WTC11 (cell line): ENCODE data around the gene SH3BP5. TPM values are rescaled to one million over a fixed set of nuclear protein-coding genes. Genes with fewer than 3 reads are reported as not detected.

ENCODE experiments used
- ATAC-seq: fragments of 200-7000 bp; cut with Tn5 transposase; 2 replicates; pipeline ENCODE4 v1.10.0; 2021; ENCODE audit warnings: mild to moderate bottlenecking, moderate library complexity
- CTCF ChIA-PET: fragments of 300-600 bp; sonication (Branson Sonifier 250); formaldehyde crosslinking; loops from one replicate; lab custom pipeline; 2021; ENCODE audit warnings: antibody characterized with exemption; lab: Charles Lee
- POLR2A ChIA-PET: fragments of 350-600 bp; sonication (Branson Sonifier 250); formaldehyde crosslinking; loops from one replicate; lab custom pipeline; 2021; ENCODE audit warnings: antibody characterized with exemption; lab: Charles Lee
- DNase-seq: peaks from one replicate; pipeline ENCODE4 v3.0.0; 2021; ENCODE audit warnings: low spot score
- H3K27ac Mint-ChIP-seq: 2 replicates; pipeline ENCODE4 v1.8.0; 2021; ENCODE audit warnings: mixed read lengths
- H3K27me3 Mint-ChIP-seq: 2 replicates; pipeline ENCODE4 v1.8.0; 2021; ENCODE audit warnings: low read depth, mild to moderate bottlenecking, moderate library complexity, mixed read lengths
- H3K36me3 Mint-ChIP-seq: 2 replicates; pipeline ENCODE4 v1.8.0; 2021; ENCODE audit warnings: mixed read lengths
- H3K4me1 Mint-ChIP-seq: 2 replicates; pipeline ENCODE4 v1.8.0; 2022; ENCODE audit warnings: mixed read lengths
- H3K4me3 Mint-ChIP-seq: 2 replicates; pipeline ENCODE4 v1.8.0; 2021; ENCODE audit warnings: mild to moderate bottlenecking, moderate library complexity, mixed read lengths
- H3K9me3 Mint-ChIP-seq: 2 replicates; pipeline ENCODE4 v1.8.0; 2021; ENCODE audit warnings: mixed read lengths
- AFF4 ChIP-seq: sonication (generic); formaldehyde crosslinking; IDR thresholded peaks from 2 replicates; pipeline ENCODE4 v1.8.1; 2023; ENCODE audit warnings: mild to moderate bottlenecking, missing genetic modification reagents, borderline replicate concordance
- CDX4 ChIP-seq: fragments of 250-450 bp; sonication (Bioruptor Pico); IDR thresholded peaks from 2 replicates; pipeline ENCODE4 v1.9.0; 2021; ENCODE audit warnings: moderate library complexity, mild to moderate bottlenecking, inconsistent platforms, borderline replicate concordance
- CREB1 ChIP-seq: sonication (generic); formaldehyde crosslinking; IDR thresholded peaks from 2 replicates; pipeline ENCODE4 v1.8.0; 2023; ENCODE audit warnings: mild to moderate bottlenecking, missing genetic modification reagents
- E2F1 ChIP-seq: sonication (generic); formaldehyde crosslinking; IDR thresholded peaks from 2 replicates; pipeline ENCODE4 v1.8.0; 2022; ENCODE audit warnings: mild to moderate bottlenecking, missing genetic modification reagents
- ETV6 ChIP-seq: sonication (generic); formaldehyde crosslinking; IDR thresholded peaks from 2 replicates; pipeline ENCODE4 v1.8.1; 2022; ENCODE audit warnings: mild to moderate bottlenecking, missing genetic modification reagents
- GABPB1 ChIP-seq: sonication (generic); formaldehyde crosslinking; IDR thresholded peaks from 2 replicates; pipeline ENCODE4 v1.8.1; 2023; ENCODE audit warnings: mild to moderate bottlenecking, missing genetic modification reagents
- IRF1 ChIP-seq: sonication (generic); formaldehyde crosslinking; IDR thresholded peaks from 2 replicates; pipeline ENCODE4 v1.8.0; 2023; ENCODE audit warnings: missing genetic modification reagents
- ZNF219 ChIP-seq: sonication (generic); formaldehyde crosslinking; IDR thresholded peaks from 2 replicates; pipeline ENCODE4 v1.8.0; 2023; ENCODE audit warnings: missing genetic modification reagents, mild to moderate bottlenecking, borderline replicate concordance
- ZNF281 ChIP-seq: sonication (generic); formaldehyde crosslinking; IDR thresholded peaks from 2 replicates; pipeline ENCODE4 v1.8.0; 2023; ENCODE audit warnings: mild to moderate bottlenecking, missing genetic modification reagents
- total RNA-seq: library from RNA; stranded (reverse); gene quantifications from 3 replicates; pipeline ENCODE4 v1.2.3, GENCODE V29; 2021
- TF ChIP-seq, protein P1 (sequence below): fragments of 250-450 bp; sonication (Bioruptor Pico); conservative IDR thresholded peaks from 2 replicates; pipeline ENCODE4 v1.9.0; 2021; ENCODE audit warnings: mild to moderate bottlenecking
- TF ChIP-seq, protein P2 (sequence below): fragments of 250-450 bp; sonication (Bioruptor Pico); IDR thresholded peaks from 2 replicates; pipeline ENCODE4 v2.1.2; 2022; ENCODE audit warnings: mild to moderate bottlenecking, moderate library complexity

The SH3BP5 gene
- total RNA-seq, 1 experiment from 2014 or later, result 7.2 TPM

GRCh38 chr3:15211937-15212336 is 120.4 kb downstream of the SH3BP5 start:
- TF ChIP-seq IRF1 (CRISPR knock-in tag) (no peak), CREB1 (CRISPR knock-in tag) (no peak)
- Mint-ChIP-seq H3K27ac (no peak overlapping the region), H3K36me3 (peaks cover 4% of the 10 kb centered on the region; the same call in 1 of the 2 replicates), H3K4me1 (peaks cover 2% of the 10 kb centered on the region; the same call in 1 of the 2 replicates), H3K27me3 (no peaks in the 10 kb centered on the region), H3K4me3 (no peak overlapping the region), H3K9me3 (no peaks in the 10 kb centered on the region)
- ChIA-PET CTCF (no interaction called here), POLR2A (no interaction called here)
- ATAC-seq (no peak), DNase-seq (no peak)

GRCh38 chr3:15207836-15208504 is 124.4 kb downstream of the SH3BP5 start:
- H3K27ac Mint-ChIP-seq, result no peak overlapping the region
- no peak for ATAC-seq
- DNase-seq, result no peak
- TF ChIP-seq, protein P1, sequence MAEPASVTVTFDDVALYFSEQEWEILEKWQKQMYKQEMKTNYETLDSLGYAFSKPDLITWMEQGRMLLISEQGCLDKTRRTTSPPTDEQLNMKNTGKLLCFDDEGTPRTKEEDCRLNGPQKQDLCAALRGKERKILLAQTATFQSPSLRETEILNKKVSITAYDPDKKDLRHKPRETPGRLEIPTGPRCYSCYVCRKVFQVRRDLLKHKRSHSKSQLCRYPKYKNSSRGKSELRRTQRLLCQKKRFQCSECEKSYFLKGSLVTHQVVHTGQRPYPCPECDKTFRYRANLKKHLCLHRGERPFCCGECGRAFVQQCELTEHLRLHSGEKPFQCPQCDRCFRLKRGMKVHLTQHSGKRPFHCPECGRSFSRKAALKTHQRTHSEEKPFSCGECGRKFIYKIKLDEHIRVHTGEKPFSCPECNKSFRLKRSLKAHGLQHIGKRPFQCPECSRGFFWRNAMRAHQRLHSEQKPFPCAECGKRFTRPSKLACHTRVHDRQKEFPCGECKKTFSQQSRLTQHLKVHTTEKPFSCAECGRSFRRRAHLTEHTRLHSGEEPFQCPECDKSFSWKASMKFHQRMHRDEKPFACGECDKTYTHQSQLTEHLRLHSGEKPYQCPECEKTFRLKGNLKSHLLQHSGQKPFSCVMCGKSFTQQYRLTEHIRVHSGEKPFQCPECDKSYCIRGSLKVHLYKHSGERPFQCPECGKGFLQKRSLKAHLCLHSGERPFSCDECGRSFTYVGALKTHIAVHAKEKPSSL, result no peak
- no peak for TF ChIP-seq GABPB1 (CRISPR knock-in tag)
- no peak for TF ChIP-seq CDX4 (CRISPR knock-in tag)
- no peak for TF ChIP-seq ETV6 (CRISPR knock-in tag)
- TF ChIP-seq, protein P2, sequence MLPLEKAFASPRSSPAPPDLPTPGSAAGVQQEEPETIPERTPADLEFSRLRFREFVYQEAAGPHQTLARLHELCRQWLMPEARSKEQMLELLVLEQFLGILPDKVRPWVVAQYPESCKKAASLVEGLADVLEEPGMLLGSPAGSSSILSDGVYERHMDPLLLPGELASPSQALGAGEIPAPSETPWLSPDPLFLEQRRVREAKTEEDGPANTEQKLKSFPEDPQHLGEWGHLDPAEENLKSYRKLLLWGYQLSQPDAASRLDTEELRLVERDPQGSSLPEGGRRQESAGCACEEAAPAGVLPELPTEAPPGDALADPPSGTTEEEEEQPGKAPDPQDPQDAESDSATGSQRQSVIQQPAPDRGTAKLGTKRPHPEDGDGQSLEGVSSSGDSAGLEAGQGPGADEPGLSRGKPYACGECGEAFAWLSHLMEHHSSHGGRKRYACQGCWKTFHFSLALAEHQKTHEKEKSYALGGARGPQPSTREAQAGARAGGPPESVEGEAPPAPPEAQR (CRISPR knock-in tag), result no peak
- no peak for TF ChIP-seq ZNF219 (CRISPR knock-in tag)
- no peak for TF ChIP-seq E2F1 (CRISPR knock-in tag)
- TF ChIP-seq AFF4 (CRISPR knock-in tag), result no peak
- TF ChIP-seq ZNF281 (CRISPR knock-in tag), result no peak
- TF ChIP-seq, all 79 proteins: peak for 0
- Mint-ChIP-seq H3K27me3 (no peaks in the 10 kb centered on the region), H3K4me3 (no peak overlapping the region; the same call in 1 of the 2 replicates), H3K36me3 (no peaks in the 10 kb centered on the region), H3K9me3 (no peaks in the 10 kb centered on the region), H3K4me1 (peaks cover 9% of the 10 kb centered on the region)
- ChIA-PET CTCF (interaction anchor here (0.6 to 3.2 kb wide), 8 partner anchors 11 to 723 kb away, joined by 3 to 38 read pairs (median 10); no protein-coding TSS in a partner anchor), POLR2A (no interaction called here)
